OCI-LY3 (cell line): ENCODE results near the gene UBA1.

ENCODE experiments used
- EZH2phosphoT487 ChIP-seq: fragments of 200-600 bp; shearing (Covaris generic); IDR thresholded peaks from 2 replicates; pipeline ENCODE4 v1.6.1; 2018; ENCODE audit warnings: antibody characterized with exemption, mixed run types, low read depth
- TF ChIP-seq, protein P1 (sequence below): fragments of 200-600, 300-600 bp; sonication (generic); IDR thresholded peaks from 2 replicates; pipeline ENCODE4 v1.5.1; 2014; ENCODE audit warnings: antibody characterized with exemption, low read length, low read depth

DNA sequence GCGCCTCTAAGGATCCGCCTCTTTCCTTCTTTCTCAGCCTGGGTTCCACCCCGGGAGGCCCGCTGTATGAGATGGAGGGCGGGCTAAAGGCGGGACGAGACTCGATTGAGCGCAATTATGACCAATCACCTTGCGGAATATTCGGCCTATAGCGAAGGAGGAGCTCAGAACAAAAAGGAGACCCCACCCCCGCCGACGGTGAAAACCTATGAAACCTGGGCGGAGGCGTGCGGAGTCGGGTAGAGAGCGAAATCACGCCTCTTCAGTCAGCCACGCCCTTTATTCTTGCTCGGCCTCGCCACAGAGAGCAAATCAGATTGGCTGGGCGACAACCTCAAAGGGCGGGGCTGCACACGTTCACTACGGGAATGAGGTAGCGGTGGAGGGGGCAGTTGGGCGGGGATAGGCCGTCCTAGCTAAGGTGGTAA is 24.2 kb downstream of the UBA1 start:
- TF ChIP-seq, protein P1, sequence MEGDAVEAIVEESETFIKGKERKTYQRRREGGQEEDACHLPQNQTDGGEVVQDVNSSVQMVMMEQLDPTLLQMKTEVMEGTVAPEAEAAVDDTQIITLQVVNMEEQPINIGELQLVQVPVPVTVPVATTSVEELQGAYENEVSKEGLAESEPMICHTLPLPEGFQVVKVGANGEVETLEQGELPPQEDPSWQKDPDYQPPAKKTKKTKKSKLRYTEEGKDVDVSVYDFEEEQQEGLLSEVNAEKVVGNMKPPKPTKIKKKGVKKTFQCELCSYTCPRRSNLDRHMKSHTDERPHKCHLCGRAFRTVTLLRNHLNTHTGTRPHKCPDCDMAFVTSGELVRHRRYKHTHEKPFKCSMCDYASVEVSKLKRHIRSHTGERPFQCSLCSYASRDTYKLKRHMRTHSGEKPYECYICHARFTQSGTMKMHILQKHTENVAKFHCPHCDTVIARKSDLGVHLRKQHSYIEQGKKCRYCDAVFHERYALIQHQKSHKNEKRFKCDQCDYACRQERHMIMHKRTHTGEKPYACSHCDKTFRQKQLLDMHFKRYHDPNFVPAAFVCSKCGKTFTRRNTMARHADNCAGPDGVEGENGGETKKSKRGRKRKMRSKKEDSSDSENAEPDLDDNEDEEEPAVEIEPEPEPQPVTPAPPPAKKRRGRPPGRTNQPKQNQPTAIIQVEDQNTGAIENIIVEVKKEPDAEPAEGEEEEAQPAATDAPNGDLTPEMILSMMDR = no peak
- TF ChIP-seq EZH2phosphoT487 = no peak
